Endothelial cell of umbilical vein (primary cell): ENCODE data around the gene DNAJC22. TPM values are rescaled to one million over a fixed set of nuclear protein-coding genes. Genes with fewer than 3 reads are reported as not detected.

Experiments
- BruUV-seq: library from RNA; stranded (reverse); fragments of 400-500 nt; replicated peaks from 2 replicates; lab custom pipeline; 2021; lab: Mats Ljungman, UMichigan
- CTCF ChIA-PET: fragments of 300-600, 350-600 bp; sonication (Branson Sonifier 250); formaldehyde crosslinking; loops from one replicate; lab custom pipeline; 2021; ENCODE audit warnings: antibody characterized with exemption, inconsistent platforms; lab: Charles Lee
- POLR2A ChIA-PET: fragments of 300-600, 350-600 bp; sonication (Branson Sonifier 250); formaldehyde crosslinking; loops from one replicate; lab custom pipeline; 2021; ENCODE audit warnings: antibody characterized with exemption, inconsistent platforms; lab: Charles Lee
- DNase-seq: peaks from one replicate; pipeline ENCODE4 v3.0.0-alpha.2; 2011; ENCODE audit warnings: low read depth, low spot score
- FAIRE-seq: peaks from 2 replicates; lab custom pipeline; 2011; peaks lifted over from hg19 to GRCh38; lab: Jason Lieb, UNC
- H2AFZ ChIP-seq: 2 replicates; pipeline ENCODE4 v1.6.0; 2012; ENCODE audit warnings: low read depth, low read length, control low read depth, inconsistent platforms
- H3K27ac ChIP-seq: 2 replicates; pipeline ENCODE4 v1.5.1; 2011; ENCODE audit warnings: low read depth, mild to moderate bottlenecking, control low read depth, low read length, moderate library complexity; ENCODE audit not compliant: insufficient read depth
- H3K27me3 ChIP-seq, 2 experiments: 2 replicates each; pipeline versions ENCODE4 v1.6.0 to v1.6.1; 2011; ENCODE audit warnings: low read length in 2 of 2, mixed read lengths in 1 of 2; ENCODE audit not compliant: control insufficient read depth in 2 of 2, insufficient read depth in 2 of 2
- H3K36me3 ChIP-seq, 2 experiments: 2 replicates in 1 of 2; 3 replicates in 1 of 2; pipeline ENCODE4 v1.5.1; 2011; ENCODE audit warnings: low read length in 2 of 2, mild to moderate bottlenecking in 1 of 2, moderate library complexity in 1 of 2; ENCODE audit not compliant: control insufficient read depth in 2 of 2, insufficient read depth in 2 of 2; ENCODE audit errors: extremely low read depth in 1 of 2
- H3K4me1 ChIP-seq: 3 replicates; pipeline ENCODE4 v1.5.1; 2011; ENCODE audit warnings: mild to moderate bottlenecking, low read length; ENCODE audit not compliant: control insufficient read depth, insufficient read depth; ENCODE audit errors: extremely low read depth
- H3K4me2 ChIP-seq: 2 replicates; pipeline ENCODE4 v1.6.1; 2011; ENCODE audit warnings: low read length, control low read depth, mixed read lengths; ENCODE audit not compliant: insufficient read depth
- H3K4me3 ChIP-seq, 3 experiments: fragments of 200-600 bp in 1 of 3; sonication (generic), shearing (Covaris generic) in 1 of 3; replicated peaks in 1 of 3; 2 replicates each; pipeline ENCODE4 v1.5.1; 2011 to 2016; ENCODE audit warnings: control low read depth in 3 of 3, low read length in 3 of 3, mild to moderate bottlenecking in 2 of 3, inconsistent platforms in 1 of 3, low read depth in 1 of 3, moderate library complexity in 1 of 3; ENCODE audit not compliant: insufficient read depth in 1 of 3
- H3K79me2 ChIP-seq: 2 replicates; pipeline ENCODE4 v1.6.0; 2012; ENCODE audit warnings: low read length, inconsistent platforms; ENCODE audit not compliant: control insufficient read depth, insufficient read depth
- H3K9ac ChIP-seq: replicated peaks from 2 replicates; pipeline ENCODE3; 2011; ENCODE audit warnings: low read length, control low read depth; ENCODE audit not compliant: insufficient read depth; ENCODE audit errors: extremely low read depth
- H3K9me1 ChIP-seq: replicated peaks from 3 replicates; pipeline ENCODE4 v1.6.0; 2011; ENCODE audit warnings: mild to moderate bottlenecking, low read length; ENCODE audit not compliant: control insufficient read depth, insufficient read depth; ENCODE audit errors: extremely low read depth
- H3K9me3 ChIP-seq: replicated peaks from 2 replicates; pipeline ENCODE4 v1.5.1; 2012; ENCODE audit warnings: low read length, inconsistent platforms; ENCODE audit not compliant: control insufficient read depth, insufficient read depth
- H4K20me1 ChIP-seq: replicated peaks from 2 replicates; pipeline ENCODE3; 2011; ENCODE audit warnings: mild to moderate bottlenecking, low read length; ENCODE audit not compliant: control insufficient read depth, insufficient read depth; ENCODE audit errors: extremely low read depth
- EZH2 ChIP-seq: IDR thresholded peaks from 2 replicates; pipeline ENCODE4 v1.6.1; 2012; ENCODE audit warnings: borderline replicate concordance, low read depth, mild to moderate bottlenecking, moderate library complexity, low read length, inconsistent platforms; ENCODE audit not compliant: severe bottlenecking
- FOS ChIP-seq: IDR thresholded peaks from 2 replicates; pipeline ENCODE4 v1.6.1; 2011; ENCODE audit warnings: mild to moderate bottlenecking, low read length, moderate library complexity, borderline replicate concordance; ENCODE audit not compliant: insufficient read depth
- GATA2 ChIP-seq: IDR thresholded peaks from 2 replicates; pipeline ENCODE4 v1.7.0; 2011; ENCODE audit warnings: low read depth, mild to moderate bottlenecking, moderate library complexity, mixed read lengths, low read length; ENCODE audit not compliant: insufficient read length, insufficient read depth
- JUN ChIP-seq: IDR thresholded peaks from 2 replicates; pipeline ENCODE4 v1.6.1; 2011; ENCODE audit warnings: borderline replicate concordance, low read depth; ENCODE audit not compliant: insufficient read length, insufficient read depth
- MYC ChIP-seq: IDR thresholded peaks from one replicate; pipeline ENCODE4 v1.6.1; 2011; ENCODE audit warnings: mild to moderate bottlenecking, low read depth, low read length
- POLR2A ChIP-seq: IDR thresholded peaks from 2 replicates; pipeline ENCODE4 v1.6.1; 2012; ENCODE audit warnings: low read depth, mild to moderate bottlenecking, control low read depth, low read length
- POLR2AphosphoS5 ChIP-seq: IDR thresholded peaks from 2 replicates; pipeline ENCODE4 v1.6.1; 2012; ENCODE audit warnings: low read depth, mild to moderate bottlenecking, control low read depth, low read length, moderate library complexity; ENCODE audit not compliant: insufficient read depth
- dilution Hi-C: fragments of 300-500 bp; cut with MboI; formaldehyde crosslinking; loops from one replicate; pipeline ENCODE4 v1.15.0; 2019; ENCODE audit warnings: low sequenced_read_pairs; ENCODE audit not compliant: extremely low pct_ligation_motif_present
- intact Hi-C: fragments of 100-400 bp; cut with micrococcal nuclease; formaldehyde crosslinking; loops from one replicate; pipeline ENCODE4 v1.10.0; 2022
- polyA plus RNA-seq, 4 experiments: library from polyadenylated mRNA; depleted of rRNA in 3 of 4; stranded (reverse) in 3 of 4; unstranded in 1 of 4; fragments of >200 nt; gene quantifications; 2 replicates each; pipeline versions ENCODE4 v1.2.1 to v1.2.3, GENCODE V29; 2011 to 2012; ENCODE audit warnings: missing spikeins in 1 of 4
- total RNA-seq: library from RNA; stranded (reverse); gene quantifications from 2 replicates; pipeline ENCODE4 v1.2.3, GENCODE V29; 2021
- TF ChIP-seq, protein P1 (sequence below): IDR thresholded peaks from 2 replicates; pipeline ENCODE4 v1.6.1; 2011; ENCODE audit not compliant: insufficient read depth, insufficient read length

The DNAJC22 gene
- total and polyA plus RNA-seq, 2 donors (not counting 3 experiments of a cell fraction or from before 2014, with no cell fraction given) = 1.3 to 1.4 TPM

DNA sequence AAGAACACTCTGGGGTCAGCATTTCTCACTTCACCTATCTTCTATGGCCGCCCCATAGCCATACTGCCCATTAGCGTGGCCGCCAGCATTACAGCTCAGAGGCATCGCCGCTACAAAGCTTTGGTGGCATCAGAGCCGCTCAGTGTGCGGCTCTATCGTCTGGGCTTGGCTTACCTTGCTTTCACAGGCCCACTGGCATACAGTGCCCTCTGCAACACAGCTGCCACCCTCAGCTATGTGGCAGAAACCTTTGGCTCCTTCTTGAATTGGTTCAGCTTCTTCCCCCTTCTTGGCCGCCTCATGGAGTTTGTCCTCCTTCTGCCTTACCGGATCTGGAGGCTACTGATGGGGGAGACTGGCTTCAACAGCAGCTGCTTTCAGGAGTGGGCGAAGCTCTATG, 2.6 kb downstream of the DNAJC22 start:
- Histone ChIP-seq H3K9me3 (no peaks in the 10 kb centered on the region), H3K9me1 (no peaks in the 10 kb centered on the region), H2AFZ (no peak overlapping the region), H3K79me2 (no peaks in the 10 kb centered on the region), H3K4me1 (peaks cover 28% of the 10 kb centered on the region), H3K4me3 (no peak overlapping the region), H3K4me2 (no peak overlapping the region), H4K20me1 (no peaks in the 10 kb centered on the region), H3K27me3 (peaks cover 18 to 27% of the 10 kb centered on the region in 2 experiments), H3K9ac (no peak overlapping the region), H3K36me3 (no peaks in the 10 kb centered on the region), H3K27ac (no peak overlapping the region)
- intact Hi-C loops = loop anchor here (10.0 kb wide), 1 partner anchor 396 kb away; the partner anchor contains the start of gene TMBIM6
- TF ChIP-seq GATA2 (no peak), JUN (no peak), MYC (no peak), POLR2A (no peak), FOS (no peak)
- TF ChIP-seq, protein P1, sequence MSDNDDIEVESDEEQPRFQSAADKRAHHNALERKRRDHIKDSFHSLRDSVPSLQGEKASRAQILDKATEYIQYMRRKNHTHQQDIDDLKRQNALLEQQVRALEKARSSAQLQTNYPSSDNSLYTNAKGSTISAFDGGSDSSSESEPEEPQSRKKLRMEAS = no peak
- DNase-seq = no peak
- ChIA-PET POLR2A (no interaction called here), CTCF (interaction anchor here (4.4 to 8.0 kb wide), 4 partner anchors 11 to 165 kb away, joined by 59 to 280 read pairs (median 160); partner anchors contain the start of genes C1QL4 and PRPH)
- no peak for FAIRE-seq
- dilution Hi-C loops = no loop called here
- no TSS peak for BruUV-seq

DNA sequence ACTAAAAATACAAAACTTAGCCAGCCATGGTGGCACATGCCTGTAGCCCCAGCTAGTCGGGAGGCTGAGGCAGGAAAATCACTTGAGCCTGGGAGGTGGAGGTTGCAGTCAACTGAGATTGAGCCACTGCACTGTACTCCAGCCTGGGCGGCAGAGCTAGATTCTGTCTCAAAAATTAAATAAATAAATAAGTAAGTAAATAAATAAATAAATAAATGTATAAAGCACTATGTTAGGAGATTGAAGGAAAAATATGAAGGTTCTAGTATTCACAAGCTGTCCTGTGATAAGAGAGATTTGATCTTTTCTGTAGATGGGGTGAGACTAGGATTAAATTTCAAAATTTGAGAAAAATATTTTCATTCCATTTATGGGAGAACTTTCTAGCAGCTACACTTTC, 5.7 kb downstream of the DNAJC22 start:
- POLR2A ChIA-PET = no interaction called here

More for the DNA sequence above, 5.7 kb downstream of the DNAJC22 start:
- no peaks in the 10 kb centered on the region for H4K20me1 ChIP-seq
- no peaks in the 10 kb centered on the region for H3K9me1 ChIP-seq
- H3K27me3 ChIP-seq = peaks cover under 1% of the 10 kb centered on the region in 2 experiments
- TF ChIP-seq POLR2AphosphoS5 (no peak), EZH2 (no peak)
- no peak overlapping the region for H3K4me3 ChIP-seq
- DNase-seq (no peak), FAIRE-seq (no peak)
- no peak overlapping the region for H3K9ac ChIP-seq
- CTCF ChIA-PET = interaction anchor here (1.1 to 8.0 kb wide), 6 partner anchors 10 to 162 kb away, joined by 3 to 280 read pairs (median 6); partner anchors contain the start of gene C1QL4
- no peaks in the 10 kb centered on the region for H3K36me3 ChIP-seq
- H3K27ac ChIP-seq = no peak overlapping the region
- BruUV-seq = no TSS peak
- intact Hi-C loops (no loop called here), dilution Hi-C loops (loop anchor here (25.0 kb wide), 1 partner anchor 160 kb away; no protein-coding TSS in a partner anchor)
- H2AFZ ChIP-seq = no peak overlapping the region
- H3K79me2 ChIP-seq = no peaks in the 10 kb centered on the region
- H3K4me2 ChIP-seq = no peak overlapping the region
- H3K9me3 ChIP-seq = no peaks in the 10 kb centered on the region
- peaks cover 9% of the 10 kb centered on the region for H3K4me1 ChIP-seq
